HG03575 (cell line): ENCODE measurements around the gene SSH2.
"Not testable (repeated sequence)": the region's sequence is repeated elsewhere in the genome, so short reads cannot be mapped to it uniquely, and the experiment has no call there.

Experiments used
- ATAC-seq: cut with Tn5 transposase; IDR thresholded peaks from one replicate; pipeline ENCODE4 v1.9.1; 2021; ENCODE audit not compliant: unreplicated experiment, insufficient number of reproducible peaks, low FRiP score; ENCODE audit errors: extremely low read depth

The SSH2 gene

DNA sequence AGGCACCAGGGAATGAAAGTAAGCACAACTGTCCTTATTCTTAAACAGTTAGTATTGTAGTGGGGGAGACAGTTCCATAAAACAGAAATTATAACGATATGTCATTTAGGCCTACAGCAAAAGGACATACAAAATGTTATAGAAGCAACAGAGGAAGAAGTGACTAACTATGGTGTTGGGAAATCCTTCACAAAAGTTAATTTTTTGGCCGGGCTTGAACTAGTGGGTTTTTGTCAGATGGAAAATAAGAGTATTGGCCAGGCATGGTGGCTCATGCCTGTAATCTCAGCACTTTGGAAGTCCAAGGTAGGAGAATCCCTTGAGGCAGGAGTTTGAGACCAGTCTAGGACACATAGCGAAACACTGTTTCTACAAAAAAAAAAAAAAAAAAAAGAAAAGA lies 127.8 kb downstream of the SSH2 start:
- no peak for ATAC-seq

DNA sequence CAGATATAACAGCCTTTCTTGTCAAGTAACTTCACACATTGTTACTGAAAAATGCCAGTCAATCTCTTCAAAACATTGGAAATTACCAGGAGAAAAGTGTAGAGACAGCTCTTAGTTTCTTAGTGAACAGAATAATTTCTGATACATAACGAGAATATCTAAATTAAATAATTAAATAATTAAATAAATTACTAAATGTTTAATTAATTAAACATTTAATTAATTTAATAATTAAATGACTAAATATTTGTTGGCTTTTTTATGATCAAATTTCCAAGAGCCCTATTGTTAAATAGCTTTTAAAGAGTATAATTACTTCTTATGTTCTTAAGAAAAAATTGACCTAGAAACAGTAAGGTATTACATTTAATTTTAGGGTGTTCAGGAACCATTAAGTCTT lies 129.6 kb downstream of the SSH2 start:
- no peak for ATAC-seq

DNA sequence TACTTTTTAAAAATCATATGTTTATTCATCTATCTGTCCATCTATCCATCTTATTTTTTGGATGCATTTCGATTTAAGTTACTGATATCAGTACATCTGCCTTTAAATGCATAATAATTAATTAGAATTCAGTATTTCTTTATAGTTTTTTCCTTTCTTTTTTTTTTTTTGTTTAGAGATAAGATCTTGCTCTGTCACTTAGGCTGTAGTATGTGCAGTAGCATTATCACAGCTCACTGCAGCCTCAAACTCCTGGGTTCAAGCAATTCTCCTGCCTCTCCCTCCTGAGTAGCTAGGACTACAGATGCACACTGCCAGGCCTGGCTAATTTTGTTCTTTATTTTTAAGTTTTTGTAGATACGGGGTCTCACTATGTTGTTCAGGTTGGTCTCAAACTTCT lies 133.4 kb downstream of the SSH2 start:
- no peak for ATAC-seq

DNA sequence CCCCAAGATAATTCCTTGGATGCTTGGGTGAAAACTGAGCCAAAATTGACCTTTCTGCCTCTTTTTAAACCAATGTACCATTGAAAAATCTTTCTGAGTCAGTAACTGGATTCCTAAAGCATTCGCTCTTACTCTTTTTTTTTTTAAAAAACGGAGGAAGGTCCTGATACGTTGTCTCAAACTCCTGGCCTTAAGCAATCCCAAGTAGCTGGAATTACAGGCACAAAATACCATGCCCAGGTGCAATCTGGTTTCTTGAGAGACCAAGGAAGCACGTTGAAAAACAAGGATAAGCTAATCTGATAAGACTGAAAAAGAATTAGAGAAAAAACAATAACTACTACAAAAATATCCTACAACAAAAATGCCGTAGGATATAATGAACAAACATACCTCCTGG lies 136.5 kb downstream of the SSH2 start:
- ATAC-seq, result no peak

DNA sequence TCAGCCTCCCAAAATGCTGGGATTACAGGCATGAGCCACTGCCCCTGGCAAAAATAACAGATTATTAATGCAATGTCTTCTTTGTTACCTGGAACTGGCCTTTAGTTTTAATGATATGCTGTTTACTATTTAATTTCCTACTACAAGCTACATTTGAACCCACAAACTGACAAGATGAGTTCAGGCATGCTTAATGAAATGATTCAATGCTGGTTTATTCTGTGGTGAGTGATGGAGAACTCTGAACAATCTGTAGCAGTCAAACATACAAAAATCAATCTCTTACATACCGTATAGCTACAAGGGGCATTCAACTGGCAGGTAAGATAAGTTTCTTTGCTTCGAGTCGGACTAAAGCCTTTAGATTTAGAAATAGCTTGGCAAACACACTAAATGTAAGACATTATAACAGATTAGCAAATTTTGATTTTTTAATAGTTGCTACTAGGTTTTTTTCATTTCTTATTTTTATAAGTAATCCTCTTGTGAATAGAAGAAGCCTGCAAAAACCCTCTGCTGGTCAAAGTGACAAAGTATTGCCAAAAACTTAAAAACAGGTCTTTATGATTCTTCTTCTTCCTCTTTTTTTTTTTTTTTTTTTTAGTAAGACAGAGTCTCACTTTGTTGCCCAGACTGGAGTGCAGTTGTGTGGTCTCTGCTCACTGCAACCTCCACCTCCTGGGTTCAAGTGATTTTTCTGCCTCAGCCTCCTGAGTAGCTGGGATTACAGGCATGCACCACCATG lies 138.5 kb downstream of the SSH2 start:
- ATAC-seq, result no peak

DNA sequence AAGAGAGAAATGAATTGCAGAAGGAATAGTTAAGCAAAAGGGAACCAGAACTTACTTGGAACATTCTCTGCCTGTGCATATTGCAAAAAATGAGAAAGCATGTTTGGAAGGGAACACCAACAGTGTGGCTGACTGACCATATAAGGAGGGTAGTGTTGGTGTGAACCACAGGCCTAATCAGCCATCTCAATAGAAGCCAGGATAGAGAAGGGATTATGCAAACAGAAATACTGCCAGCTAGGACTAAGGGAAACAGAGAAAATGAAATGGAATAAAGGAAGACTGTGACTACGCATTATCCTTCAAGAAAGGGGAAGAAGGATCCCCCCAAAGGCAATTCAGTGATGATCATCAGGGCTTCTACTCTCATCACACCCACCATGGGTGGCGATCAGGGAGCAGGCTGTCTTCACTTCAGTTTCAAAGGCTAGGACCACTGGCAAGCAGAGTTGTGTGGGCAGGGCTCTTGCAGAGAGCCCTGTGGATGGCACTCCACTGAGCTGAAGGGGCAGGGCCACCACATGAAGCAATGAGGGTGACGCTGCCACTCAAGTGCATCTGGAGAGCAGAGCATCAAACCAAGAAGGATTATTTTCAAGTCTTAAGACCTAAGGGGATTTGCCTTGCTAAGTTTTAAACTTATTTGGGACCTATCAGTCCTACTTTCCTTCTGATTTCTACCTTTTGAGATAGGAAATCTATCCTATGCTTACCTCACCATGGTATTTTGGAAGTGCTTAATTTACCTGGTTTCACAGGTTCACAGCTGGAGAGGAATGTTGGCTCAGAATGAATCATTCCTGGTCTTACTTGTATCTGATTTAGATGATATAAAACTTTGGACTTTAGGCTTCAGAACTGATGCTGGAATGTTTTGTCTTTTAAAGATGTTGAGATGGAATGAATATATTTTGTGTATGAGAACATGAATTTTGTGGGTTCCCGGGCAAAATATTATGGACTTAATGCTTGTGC lies 140.5 kb downstream of the SSH2 start:
- no peak for ATAC-seq

DNA sequence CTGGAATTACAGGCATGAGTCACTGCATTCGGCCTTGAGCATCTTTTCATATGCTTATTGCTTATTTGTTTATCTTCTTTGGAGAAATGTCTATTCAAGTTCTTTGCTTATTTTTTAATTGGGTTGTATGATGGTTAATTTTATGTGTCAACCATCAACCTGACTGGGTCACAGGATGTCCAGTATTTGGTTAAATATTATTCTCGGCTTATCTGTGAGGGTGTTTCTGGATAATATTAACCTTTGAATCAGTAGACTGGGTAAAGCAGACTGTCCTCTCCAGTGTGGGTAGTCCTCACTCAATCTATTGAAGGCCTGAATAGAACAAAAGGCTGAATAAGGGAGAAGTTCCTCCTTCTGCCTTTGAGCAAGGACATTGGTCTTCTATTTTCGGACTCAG lies 142.0 kb downstream of the SSH2 start:
- ATAC-seq, result no peak

DNA sequence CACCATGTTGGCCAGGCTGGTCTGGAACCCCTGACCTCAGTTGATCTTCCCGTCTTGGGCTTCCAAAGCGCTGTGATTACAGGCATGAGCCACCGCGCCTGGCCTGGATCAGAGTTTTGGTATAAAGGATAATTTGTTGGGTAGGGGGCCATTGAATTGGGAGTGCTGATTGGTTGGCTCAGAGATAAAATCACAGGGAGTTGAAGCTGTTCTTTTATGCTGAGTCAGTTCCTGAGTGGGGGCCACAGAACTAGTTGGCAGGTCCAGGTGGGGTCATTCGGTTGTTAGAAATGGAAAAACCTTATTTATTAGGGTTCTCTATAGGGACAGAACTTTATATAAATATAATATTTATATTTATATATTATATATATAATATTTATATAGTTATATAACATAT lies 147.1 kb downstream of the SSH2 start:
- ATAC-seq, result no peak

DNA sequence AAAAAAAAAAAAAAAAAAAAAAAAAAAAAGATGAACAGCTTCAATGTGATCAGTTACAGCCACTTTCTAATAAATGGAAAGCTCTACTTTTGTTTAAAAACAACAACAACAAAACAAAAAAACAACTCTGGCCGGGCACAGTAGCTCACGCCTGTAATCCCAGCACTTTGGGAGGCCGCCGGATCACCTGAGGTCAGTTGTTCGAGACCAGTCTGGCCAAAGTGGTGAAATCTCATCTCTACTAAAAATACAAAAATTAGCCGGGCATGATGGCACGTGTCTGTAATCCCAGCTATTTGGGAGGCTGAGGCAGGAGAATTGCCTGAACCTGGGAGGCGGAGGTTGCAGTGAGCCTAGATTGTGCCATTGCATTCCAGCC lies 150.2 kb downstream of the SSH2 start:
- ATAC-seq, result not testable (repeated sequence)

DNA sequence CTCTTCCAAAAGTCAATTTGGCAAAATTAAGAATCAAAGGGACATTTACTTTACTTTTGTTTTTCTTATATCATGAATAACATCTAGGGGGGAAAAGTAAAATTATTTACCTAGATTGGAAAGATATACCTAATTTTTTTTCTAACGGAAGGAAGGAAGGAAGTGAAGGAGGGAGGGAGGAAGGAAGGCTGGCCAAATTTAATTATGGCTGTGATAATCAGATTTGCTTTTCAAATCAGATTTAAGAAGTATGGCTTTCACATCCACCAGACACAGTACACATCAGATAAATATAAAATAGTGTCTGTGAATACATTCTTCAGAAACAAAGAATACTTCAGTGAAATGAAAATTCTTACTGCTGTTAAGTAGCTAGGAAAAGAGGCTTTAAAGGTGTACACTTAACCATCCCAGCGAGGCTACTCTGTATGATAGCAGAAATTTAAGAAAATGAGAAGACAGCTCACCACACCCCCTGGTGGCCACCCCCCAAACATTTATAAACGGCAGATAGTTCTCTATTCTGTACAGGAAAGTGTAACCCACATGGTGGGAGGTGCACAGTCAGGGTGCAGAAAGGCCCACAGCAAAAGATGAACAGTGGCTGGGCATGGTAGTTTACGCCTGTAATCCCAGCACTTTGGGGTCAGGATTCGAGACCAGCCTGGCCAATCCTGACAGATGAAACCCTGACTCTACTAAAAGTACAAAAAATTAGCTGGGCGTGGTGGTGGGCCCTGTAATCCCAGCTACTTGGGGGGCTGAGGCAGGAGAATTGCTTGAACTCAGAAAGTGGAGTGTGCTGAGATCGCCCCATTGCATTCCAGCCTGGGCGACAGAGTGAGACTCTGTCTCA lies 150.8 kb downstream of the SSH2 start:
- no peak for ATAC-seq

DNA sequence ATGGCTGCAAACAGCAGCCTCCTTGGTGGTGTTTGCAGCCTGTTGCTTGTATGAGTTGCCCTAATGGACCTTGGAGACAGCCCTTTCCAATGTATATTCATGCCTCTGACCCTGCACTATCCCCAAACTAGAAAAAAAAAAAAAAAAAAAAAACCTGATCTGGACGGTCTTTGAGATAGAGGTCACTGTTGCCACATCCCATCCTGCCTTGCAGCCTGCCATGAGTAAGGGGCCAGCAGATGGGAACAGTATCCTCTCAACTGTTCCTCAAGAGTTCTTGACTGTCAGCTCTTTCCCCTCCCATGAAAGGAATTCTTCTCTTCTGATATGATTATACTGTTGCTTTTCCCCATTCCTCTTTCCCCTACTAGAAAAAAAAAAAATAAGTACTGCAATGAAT lies 152.4 kb downstream of the SSH2 start:
- ATAC-seq, result no peak

DNA sequence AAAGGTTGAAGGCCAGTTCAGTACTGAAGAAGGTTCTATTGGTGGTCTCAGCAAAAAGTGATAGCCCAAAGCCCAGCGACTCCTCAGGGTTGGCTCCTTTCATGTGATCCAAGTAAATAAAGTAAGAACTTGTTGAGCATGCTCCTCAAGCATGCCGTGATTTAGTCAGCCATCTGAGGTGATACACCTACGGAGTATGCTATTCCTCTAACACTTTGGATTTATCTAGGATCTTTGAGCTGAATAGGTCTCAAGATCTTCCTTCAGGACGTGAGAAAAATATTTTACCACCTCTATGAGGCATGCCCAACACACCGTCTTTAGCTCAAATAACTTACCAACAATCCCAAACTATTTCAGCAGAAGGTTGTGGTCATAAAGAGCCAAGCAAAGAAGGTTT lies 154.0 kb downstream of the SSH2 start:
- ATAC-seq, result no peak

DNA sequence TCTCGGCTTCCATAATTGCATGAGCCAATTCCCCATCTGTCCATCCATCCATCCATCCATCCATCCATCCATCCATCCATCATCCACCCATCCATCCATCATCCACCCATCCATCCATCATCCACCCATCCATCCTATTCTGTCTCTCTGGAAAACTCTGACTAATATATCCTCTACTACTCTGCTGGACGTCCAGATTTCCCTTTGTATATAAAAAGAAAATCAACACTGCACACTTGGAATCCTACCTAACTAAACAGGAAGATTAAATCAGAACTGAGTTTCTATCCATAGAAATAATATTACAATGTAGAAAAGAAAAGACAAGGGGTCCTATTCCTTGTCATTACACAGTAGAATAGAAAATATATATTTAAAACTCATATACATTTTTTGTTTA lies 157.0 kb downstream of the SSH2 start:
- no peak for ATAC-seq

DNA sequence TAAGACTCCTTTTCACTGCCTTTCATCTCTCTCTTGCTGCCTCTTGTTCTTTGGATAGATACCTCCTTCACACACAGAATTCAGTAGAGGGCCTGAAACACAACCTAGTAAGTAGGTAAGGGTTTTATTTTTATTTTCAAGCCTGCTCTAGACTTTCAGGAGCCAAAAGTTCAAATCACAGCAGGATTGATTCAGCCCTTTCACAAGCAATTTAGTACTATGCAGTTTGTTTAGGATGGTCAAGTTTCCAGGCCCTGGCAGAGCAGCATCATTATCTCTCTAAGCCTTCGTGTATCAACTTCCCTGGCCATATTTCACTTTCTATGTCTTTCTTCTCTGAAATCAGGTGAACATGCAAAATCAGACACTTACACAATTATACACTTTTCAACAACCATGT lies 158.5 kb downstream of the SSH2 start:
- no peak for ATAC-seq

DNA sequence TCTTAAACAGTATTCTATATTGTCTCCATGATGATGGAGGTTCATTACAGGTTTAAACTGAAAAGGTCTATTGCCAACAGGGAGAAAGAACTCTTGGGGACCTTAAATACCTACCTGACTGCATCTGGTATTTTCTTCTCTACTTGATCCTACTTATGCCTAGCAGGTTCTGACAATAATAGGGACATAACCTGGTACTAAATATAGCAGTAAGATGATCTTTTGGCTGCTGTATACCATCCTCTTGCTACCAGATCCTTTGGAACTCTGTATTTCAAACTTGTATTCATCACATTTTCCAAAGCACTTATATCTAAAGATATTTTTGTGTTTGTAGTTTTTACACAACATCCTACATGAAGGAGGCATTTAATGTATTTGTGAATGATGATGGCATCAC lies 160.8 kb downstream of the SSH2 start:
- no peak for ATAC-seq

DNA sequence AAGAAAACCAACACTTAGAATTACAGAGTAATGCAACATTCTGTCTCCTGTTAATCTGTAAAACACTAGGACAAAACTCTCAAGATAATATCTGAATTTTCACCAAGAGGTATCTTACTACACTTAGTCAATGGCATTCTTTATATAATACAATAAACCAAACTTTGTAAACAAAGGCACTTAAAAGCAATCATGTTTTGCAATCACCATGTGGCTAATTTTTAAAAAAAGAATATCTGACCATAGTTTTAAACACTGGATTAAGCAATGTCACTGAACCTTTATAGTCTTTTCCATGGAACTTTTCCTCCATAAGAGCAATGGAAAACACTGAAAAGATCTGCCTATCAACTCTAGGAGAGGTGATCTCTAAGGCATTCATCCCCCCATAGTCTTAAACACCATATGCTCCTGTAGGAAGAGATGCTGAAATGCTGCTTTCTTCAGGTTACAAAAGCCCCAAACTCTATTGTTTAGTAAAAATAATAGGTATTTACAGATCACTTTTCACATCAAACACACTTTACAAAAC lies 163.2 kb downstream of the SSH2 start:
- no peak for ATAC-seq

DNA sequence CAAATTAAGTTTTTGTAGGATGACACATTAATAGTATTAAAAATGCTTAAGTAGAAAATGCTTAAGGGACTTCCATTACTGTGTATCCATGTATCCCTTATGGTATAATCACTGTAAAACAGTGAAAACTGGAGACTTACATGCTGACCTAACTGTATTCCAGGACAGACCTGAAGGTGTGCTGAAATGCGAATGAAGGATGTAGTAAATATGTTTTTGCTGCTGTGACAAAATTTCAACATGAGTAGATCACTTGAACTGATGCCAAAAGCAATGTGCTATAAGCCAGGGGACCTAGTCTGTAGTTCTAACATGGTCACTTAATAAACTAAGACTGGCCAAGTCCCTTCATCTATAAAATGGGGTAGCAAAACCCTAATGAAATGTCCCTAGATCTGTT lies 165.3 kb downstream of the SSH2 start:
- ATAC-seq, result no peak

DNA sequence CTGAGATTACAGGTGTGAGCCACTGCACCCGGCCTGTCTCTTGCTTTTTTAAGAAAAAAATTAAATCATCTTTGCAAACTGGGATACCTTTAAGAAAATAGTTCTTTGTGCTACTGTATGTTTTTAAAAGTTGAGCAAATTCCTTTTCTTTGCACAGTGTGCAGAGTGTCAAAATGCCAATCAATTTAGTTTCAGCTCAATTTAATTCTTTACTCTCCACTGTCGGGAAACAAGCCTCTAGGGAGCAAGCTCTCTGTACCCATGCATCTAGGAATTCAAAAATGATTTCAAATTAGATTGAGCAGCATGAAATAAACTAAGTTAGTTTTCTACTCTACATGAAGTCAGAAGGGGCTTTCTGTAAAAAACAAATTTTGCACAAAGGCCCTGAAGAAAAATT lies 165.8 kb downstream of the SSH2 start:
- no peak for ATAC-seq

DNA sequence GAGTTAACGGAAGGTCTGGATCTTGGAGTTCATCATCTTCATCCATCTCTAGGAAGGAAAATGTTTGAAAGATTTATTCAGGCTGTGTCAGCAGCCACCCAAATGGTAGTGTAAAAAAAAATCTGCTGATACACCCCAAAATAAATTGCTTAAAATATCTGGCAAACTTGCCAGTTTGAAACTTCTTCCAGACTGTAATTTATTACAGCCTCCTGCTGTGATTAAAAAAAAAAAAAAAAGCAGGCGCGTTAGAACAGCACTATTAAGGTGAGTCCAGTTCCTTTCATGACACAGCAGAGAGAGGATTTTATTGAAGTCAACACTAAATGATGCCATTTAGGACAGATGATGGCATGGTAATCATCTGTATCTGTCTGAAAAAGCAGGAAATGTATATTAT lies 166.8 kb downstream of the SSH2 start:
- ATAC-seq, result no peak
